ENCODE measurements around the gene UBR4. TPM values are rescaled to one million over a fixed set of nuclear protein-coding genes. Genes with fewer than 3 reads are reported as not detected.

Gene UBR4
- total RNA-seq, 1 experiment from 2014 or later = 131 TPM

DNA sequence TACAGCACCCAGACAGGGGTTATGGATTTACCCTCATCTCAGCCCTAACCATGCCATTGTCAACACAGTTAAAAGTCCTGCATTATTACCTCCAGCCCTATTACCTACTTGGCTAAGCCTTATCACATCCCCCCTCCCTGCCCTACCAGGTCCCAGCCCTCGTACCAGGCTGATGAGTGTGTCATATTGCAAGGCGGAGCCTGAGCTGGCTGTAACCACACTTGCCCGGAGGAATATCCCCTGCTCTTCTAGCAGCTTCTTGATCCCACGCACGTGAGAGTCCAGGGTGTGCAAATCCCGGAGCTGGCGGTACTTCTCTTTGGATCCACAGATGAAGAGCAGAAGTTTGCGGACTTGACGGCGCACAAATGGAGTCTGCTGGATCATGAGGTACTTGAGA is 87.4 kb downstream of the UBR4 start:
- Mint-ChIP-seq H3K27ac (peak overlapping the region in 1 of 3 experiments; percentile 77; a peak in 1 of 7 replicates), H3K4me3 (no peak overlapping the region), H3K27me3 (ENCODE audit: low read depth) (no peaks in the 10 kb centered on the region), H3K9me3 (no peaks in the 10 kb centered on the region), H3K4me1 (peaks cover 7 to 16% of the 10 kb centered on the region in 2 experiments), H3K36me3 (ENCODE audit: insufficient read depth in 1 of 3, low read depth in 3 of 3) (peaks cover 71 to 98% (median 92%) of the 10 kb centered on the region in 3 experiments; a peak in 6 of 7 replicates)
- Histone ChIP-seq H2BK15ac (ENCODE audit: low read depth, low read length) (no peak overlapping the region; the same call in 1 of the 2 replicates), H4K91ac (ENCODE audit: insufficient read length, low read depth, low read length) (no peak overlapping the region), H3K9ac (ENCODE audit: extremely low read depth, insufficient read length, low read length) (no peak overlapping the region), H4K20me1 (ENCODE audit: control insufficient read depth, insufficient read depth, insufficient read length) (no peaks in the 10 kb centered on the region), H3T11ph (ENCODE audit: low read length) (no peak overlapping the region), H2BK20ac (ENCODE audit: low read depth, low read length, poor library complexity, severe bottlenecking) (no peak overlapping the region), H3K18ac (ENCODE audit: insufficient read length, low read depth, low read length) (no peak overlapping the region), H2BK12ac (ENCODE audit: insufficient read length, low read depth, low read length) (no peak overlapping the region), H3K27me3 (ENCODE audit: insufficient read depth, low read length) (no peaks in the 10 kb centered on the region), H4K5ac (ENCODE audit: insufficient read length, low read depth, low read length) (no peak overlapping the region), H3K9me3 (ENCODE audit: control insufficient read depth, low read depth, low read length) (no peaks in the 10 kb centered on the region), H3K23ac (ENCODE audit: insufficient read length, low read depth, low read length) (no peak overlapping the region), H3K14ac (ENCODE audit: insufficient read depth, low read length) (no peak overlapping the region; the same call in 1 of the 2 replicates), H3K4ac (ENCODE audit: low read depth, low read length) (no peak overlapping the region), H2AK5ac (ENCODE audit: insufficient read length, low read length) (no peak overlapping the region), H3K4me2 (ENCODE audit: insufficient read depth, insufficient read length, low read length) (no peak overlapping the region), H3K56ac (ENCODE audit: insufficient read length, low read depth, low read length) (no peak overlapping the region), H3K79me1 (ENCODE audit: insufficient read depth, low read depth, low read length, poor library complexity, severe bottlenecking) (no peaks in the 10 kb centered on the region), H3K79me2 (ENCODE audit: insufficient read depth, low read length) (no peaks in the 10 kb centered on the region), H2AFZ (ENCODE audit: low read length) (no peak overlapping the region), H2BK120ac (ENCODE audit: low read depth, low read length, poor library complexity, severe bottlenecking) (no peak overlapping the region), H3K23me2 (ENCODE audit: insufficient read length, low read depth, low read length, poor library complexity, severe bottlenecking) (no peaks in the 10 kb centered on the region), H2BK5ac (ENCODE audit: insufficient read length, low read length) (no peak overlapping the region), H4K8ac (replicated peaks; ENCODE audit: insufficient read length, low read depth, low read length) (no peak overlapping the region), H3K27ac (ENCODE audit: insufficient read length, low read depth, low read length) (no peak overlapping the region), H3K4me1 (ENCODE audit: insufficient read depth, low read length) (no peaks in the 10 kb centered on the region)
- WGBS (ENCODE audit: extremely low coverage, insufficient read length, low lambda C conversion rate) = no CpG with 5 or more reads among the region's 10 CpGs
- no peak for DNase-seq
- TF ChIP-seq, protein P1, sequence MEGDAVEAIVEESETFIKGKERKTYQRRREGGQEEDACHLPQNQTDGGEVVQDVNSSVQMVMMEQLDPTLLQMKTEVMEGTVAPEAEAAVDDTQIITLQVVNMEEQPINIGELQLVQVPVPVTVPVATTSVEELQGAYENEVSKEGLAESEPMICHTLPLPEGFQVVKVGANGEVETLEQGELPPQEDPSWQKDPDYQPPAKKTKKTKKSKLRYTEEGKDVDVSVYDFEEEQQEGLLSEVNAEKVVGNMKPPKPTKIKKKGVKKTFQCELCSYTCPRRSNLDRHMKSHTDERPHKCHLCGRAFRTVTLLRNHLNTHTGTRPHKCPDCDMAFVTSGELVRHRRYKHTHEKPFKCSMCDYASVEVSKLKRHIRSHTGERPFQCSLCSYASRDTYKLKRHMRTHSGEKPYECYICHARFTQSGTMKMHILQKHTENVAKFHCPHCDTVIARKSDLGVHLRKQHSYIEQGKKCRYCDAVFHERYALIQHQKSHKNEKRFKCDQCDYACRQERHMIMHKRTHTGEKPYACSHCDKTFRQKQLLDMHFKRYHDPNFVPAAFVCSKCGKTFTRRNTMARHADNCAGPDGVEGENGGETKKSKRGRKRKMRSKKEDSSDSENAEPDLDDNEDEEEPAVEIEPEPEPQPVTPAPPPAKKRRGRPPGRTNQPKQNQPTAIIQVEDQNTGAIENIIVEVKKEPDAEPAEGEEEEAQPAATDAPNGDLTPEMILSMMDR (conservative IDR thresholded peaks at IDR 0.05) = no peak
